Activated effector memory CD4-positive, alpha-beta T cell treated with anti-CD3 and anti-CD28 coated beads, Interleukin-2, amount 50 U/mL, for 16 hours (primary cell): ENCODE measurements around the gene PKNOX1.
"Not testable (repeated sequence)": the region's sequence is repeated elsewhere in the genome, so short reads cannot be mapped to it uniquely, and the experiment has no call there.

Source experiments
- DNase-seq: peaks from one replicate; pipeline ENCODE4 v3.0.0-alpha.2; 2020

The PKNOX1 gene

GRCh38 chr21:43064265-43064917, 90.0 kb downstream of the PKNOX1 start:
- not testable (repeated sequence) for DNase-seq

- not testable (repeated sequence) for DNase-seq
Measured at GRCh38 chr21:43065991-43066390, 91.6 kb downstream of the PKNOX1 start.

- not testable (repeated sequence) for DNase-seq
Measured at GRCh38 chr21:43066690-43067089, 92.3 kb downstream of the PKNOX1 start.

- DNase-seq, result not testable (repeated sequence)
Measured at GRCh38 chr21:43068065-43068464, 93.7 kb downstream of the PKNOX1 start.

- DNase-seq, result not testable (repeated sequence)
Measured at GRCh38 chr21:43069682-43070081, 95.3 kb downstream of the PKNOX1 start.

GRCh38 chr21:43072742-43073141, 98.4 kb downstream of the PKNOX1 start:
- not testable (repeated sequence) for DNase-seq

GRCh38 chr21:43074401-43075169, 100.2 kb downstream of the PKNOX1 start:
- DNase-seq, result not testable (repeated sequence)

GRCh38 chr21:43075170-43076022, 101.0 kb downstream of the PKNOX1 start, which contains the start of gene CBS:
Gene CBS, minus strand, starts transcription at chr21:43075835. Its CDS starts 3,642 bp downstream, at chr21:43072193.
- not testable (repeated sequence) for DNase-seq

GRCh38 chr21:43076023-43076637, 101.8 kb downstream of the PKNOX1 start:
- not testable (repeated sequence) for DNase-seq

- DNase-seq, result not testable (repeated sequence)
Measured at GRCh38 chr21:43076643-43077042, 102.3 kb downstream of the PKNOX1 start.

GRCh38 chr21:43082587-43083300, 108.4 kb downstream of the PKNOX1 start:
- not testable (repeated sequence) for DNase-seq
